GM19397 (cell line): ENCODE results near the gene SRRD.
"Not testable (repeated sequence)": the region's sequence is repeated elsewhere in the genome, so short reads cannot be mapped to it uniquely, and the experiment has no call there.

Experiments used
- ATAC-seq: cut with Tn5 transposase; IDR thresholded peaks from one replicate; pipeline ENCODE4 v1.9.1; 2021; ENCODE audit warnings: mild to moderate bottlenecking, moderate library complexity; ENCODE audit not compliant: unreplicated experiment

The SRRD gene

DNA sequence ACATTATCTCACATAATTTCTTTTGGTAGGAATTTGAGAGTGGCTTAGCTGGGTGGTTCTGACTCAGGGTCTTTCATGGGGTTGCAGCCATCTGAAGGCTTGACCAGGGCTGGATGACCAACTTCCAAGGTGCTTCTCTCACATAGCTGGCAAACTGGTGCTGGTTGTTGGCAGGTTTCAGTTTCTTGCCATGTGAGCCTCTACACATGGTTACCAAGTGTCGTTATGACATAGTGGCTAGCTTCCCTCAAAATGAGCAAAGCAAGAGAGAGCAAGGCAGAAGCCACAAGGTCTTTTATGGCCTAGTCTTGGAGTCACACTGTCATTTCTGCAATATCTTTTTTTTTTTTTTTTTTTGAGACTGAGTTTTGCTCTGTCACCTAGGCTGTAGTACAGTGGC lies 32.8 kb downstream of the SRRD start:
- ATAC-seq = no peak

DNA sequence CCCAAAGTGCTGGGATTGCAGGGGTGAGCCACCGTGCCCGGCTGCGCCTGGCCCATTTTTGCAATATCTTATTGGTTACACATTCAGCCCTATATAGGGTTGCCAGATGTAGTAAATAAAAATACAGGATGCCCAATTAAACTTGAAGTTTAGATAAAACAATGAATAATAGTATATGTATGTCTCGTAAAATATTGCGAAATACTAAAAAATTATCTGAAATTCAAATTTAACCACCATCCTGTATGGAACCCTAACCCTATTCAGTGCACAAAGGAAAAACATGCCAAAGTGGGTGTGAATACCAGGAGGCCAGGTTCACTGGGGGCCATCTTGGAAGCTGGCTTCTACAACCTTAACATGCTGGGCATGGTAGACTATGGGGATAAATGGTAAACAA lies 33.8 kb downstream of the SRRD start:
- no peak for ATAC-seq

DNA sequence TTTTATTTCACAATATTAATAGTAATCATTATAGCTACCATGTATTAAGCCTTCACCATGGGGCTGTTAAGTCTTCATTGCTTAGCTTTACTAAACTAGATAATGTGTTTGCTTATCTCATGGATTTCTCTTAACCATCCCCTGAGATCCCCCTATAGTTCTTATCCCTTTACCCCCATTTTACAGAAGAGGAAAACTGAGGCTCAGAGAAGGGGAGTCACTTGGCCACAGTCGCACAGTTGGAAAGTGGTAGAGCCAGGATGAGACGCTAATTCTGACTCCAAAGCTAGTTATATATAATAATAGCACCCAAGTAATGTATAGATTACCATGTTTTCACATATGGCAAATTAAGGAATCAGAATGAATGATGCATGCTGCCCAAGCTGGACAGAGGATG lies 38.3 kb downstream of the SRRD start:
- no peak for ATAC-seq

DNA sequence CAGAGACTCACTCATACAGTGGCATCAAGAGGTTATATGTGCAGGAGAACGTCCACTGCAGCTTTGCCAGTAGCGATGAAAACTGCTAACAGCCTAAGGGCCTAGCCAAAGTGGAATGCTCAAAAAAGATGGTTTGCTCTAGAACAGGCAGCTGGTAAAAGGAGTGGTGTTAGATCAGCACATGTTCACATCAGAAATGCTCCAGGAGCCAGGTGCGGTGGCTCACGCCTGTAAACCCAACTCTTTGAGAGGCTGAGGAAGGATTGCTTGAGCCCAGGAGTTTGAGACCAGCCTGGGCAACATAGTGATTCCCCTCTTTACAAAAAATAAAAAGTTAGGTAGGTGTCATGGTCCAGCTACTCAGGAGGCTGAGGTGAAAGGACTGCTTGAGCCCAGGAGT lies 38.9 kb downstream of the SRRD start:
- no peak for ATAC-seq

DNA sequence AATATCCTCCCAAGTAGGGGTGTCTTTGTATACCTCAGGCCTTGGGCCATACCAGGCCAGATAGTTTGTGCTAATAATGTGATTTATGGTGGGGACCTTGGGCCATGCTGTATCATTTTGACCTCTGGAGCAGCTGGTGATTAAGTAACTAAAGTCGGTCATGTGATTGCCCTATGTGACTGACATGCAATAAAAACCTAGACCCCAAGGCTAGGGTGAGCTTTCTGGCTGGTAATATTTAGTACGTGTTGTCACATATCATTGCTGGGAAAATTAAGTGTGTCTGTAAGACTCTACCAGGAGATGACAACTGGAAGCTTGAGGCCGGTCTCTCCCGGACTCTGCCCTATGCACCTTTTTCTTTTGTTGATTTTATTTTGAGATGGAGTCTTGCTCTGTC lies 41.2 kb downstream of the SRRD start:
- ATAC-seq = no peak

DNA sequence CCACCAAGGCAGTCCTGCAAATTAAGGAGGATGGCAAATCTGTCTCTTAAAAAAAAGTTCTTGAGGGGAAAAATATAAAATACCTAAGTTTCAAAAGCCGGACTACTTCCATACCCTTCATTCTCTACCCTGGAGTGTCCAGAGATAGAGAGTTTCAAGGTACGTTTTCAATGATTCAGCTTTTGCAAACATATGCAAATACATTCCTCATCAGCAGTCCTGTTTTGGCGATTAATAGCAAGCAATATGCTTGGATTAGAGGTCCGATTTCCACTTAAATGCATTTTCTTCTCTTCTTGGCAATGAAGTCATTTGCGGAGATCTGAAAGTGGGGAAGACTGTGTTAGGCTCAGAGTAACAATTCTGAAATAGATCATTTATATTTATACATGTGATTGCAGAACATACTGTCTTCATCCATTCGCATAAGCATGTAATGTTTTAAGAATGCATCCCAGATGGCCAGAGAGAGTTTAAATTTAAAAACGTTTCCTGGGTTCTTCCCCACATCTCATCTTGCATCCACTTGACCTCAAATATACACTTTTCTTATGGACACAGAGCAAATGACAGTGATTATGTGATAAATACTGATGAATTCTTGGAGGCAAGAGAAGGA lies 42.4 kb downstream of the SRRD start:
- no peak for ATAC-seq

DNA sequence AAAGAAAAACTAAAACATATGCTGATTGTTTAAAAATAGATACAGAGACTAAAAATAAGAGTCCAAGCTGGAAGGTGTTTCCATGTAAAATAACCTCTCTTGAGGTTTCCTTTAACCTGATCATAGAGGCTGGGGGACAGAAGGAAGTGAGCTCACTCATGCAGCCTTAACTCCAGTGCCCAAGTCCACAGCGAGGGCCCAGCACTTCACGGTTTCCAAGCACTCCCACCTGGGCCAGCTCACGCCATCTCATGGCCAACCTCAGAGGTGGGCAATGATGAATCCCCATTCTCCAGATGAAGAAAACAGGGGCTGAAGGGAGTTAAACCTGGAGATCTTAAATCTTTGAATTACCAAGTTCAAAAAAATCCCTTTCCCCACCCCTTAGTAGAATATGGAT lies 43.5 kb downstream of the SRRD start:
- no peak for ATAC-seq

DNA sequence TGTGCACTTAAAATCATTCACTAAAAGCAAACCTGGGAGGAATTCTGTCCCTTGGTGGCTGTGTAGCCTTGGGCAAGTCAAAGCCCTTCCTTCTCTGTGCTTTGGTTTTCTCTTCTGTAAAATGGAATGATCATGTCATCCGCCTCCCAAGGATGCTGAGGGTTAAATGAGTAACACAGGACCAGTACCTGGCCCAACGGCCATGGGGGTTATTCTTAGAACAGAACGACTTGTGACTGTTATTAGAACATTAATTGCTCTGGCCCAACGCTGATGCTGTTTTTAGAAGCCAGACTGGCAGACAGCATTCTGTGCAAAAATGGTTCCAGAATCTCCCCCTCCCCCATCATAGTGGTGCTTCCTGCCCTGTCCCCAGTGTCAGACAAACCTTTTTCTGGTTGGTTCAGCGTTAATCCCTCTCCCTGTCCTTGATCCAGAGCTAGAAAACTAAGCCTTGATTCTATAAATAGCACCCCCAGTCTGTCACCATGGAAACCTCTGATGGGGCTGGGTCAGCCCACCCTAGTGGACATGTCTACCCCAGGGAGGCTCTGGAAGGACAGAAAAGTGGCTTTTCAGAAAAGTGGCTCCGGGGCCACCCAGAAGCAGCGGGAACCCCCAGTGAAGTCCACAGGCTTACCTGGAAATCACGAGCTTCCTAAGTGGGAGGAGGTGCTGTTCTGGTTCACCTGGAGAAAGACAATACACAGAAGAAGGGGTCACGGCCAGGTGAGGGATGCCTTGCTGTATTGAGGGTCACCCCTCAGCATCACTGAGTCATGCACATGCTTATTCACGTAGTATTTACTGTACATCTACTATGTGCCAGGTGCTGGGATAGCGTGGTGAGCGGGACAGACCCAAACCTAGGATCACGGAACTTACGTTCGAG lies 44.1 kb downstream of the SRRD start:
- ATAC-seq = no peak

DNA sequence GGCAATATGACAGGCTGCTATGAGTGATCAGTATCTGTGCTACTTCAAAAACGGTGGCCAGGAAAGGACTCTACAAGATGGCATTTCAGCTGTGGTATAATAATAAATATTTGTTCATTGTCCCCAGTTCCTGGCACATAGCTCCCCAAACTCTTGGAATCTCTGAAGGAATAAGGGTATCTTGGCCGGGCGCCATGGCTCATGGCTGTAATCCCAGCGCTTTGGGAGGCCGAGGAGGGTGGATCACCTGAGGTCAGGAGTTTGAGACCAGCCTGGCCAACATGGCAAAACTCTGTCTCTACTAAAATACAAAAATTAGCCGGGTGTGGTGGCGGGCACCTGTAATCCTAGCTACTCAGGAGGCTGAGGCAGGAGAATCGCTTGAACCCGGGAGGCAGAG lies 44.8 kb downstream of the SRRD start:
- ATAC-seq = not testable (repeated sequence)

DNA sequence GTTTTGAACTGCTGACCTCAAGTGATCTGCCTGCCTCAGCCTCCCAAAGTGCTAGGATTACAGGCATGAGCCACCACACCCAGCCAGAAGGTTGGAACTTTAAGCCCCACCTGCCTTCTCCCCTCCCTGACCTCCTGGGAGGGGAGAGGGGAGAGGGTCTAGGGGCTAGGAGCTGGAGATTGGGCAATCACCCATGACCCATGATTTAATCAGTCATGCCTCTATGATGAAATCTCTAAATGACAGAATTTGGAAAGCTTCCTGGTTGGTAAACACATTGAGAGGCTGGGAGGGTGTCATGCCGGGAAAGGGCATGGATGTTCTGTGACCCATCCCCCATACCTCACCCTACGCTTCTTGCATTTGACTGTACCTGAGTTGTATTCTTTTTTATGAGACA lies 45.7 kb downstream of the SRRD start:
- no peak for ATAC-seq

DNA sequence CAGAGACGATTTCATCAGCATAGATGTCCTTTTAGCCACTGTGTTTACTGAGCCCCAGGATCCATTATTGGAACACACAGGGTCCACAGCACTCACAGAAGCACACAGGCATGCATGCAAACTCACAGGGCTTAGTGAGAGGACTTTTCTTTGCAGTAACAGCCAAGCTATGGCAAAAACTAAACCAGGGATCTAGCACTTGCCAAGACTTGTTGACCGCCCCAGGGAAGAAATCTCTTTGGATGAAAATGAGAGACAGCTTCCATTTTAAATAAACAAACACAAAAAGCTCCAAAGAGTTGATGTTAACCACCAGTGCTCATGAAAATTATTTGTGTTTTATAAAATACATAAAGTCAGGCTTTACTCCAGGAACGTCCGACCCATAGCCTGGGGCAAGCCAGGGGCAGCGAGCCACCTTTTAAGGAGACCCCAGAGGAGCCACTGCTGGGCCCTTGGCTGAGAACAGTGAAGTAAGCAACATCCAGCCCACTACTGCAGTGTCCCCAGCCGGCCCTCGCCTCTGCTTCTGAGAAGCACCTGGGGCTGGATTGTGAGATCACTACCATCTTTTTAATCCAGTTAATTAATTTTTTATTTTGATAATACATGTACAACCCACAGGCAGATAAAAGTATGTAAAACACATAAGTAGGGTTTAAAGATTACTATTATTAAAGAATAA lies 50.6 kb downstream of the SRRD start:
- no peak for ATAC-seq

DNA sequence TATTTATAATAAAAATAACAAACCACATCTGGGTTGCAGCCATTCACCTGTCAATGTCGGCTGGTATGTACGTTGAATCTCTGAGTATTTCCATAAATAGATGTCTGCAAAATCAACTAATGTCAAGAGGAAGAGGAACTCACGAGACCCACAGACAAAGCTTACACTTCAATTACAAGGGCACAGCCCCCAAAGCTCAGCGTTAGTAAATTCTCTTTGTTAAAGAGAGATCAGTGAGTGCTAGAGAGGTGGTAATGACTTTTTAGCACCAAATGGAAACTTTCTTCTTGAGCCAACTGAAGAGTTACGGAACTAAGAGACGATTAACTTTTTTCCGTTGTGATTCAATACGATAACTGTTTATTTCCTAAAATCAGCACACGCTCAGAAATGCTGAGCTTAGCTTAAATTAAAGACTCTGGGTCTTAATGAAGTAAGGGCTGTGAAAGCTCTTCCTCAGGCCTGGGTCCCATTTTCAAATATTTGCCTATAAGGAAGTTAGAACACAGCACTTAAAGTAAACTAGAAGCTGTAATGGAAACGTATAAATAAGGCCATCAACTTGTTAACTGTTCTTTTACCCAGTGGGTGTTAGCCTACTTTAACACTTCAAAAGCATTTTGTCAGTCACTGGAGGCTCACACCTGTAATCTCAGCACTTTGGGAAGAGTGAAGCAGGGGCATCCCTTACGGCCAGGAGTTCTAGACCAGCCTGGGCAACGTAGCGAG lies 51.4 kb downstream of the SRRD start:
- ATAC-seq = no peak

DNA sequence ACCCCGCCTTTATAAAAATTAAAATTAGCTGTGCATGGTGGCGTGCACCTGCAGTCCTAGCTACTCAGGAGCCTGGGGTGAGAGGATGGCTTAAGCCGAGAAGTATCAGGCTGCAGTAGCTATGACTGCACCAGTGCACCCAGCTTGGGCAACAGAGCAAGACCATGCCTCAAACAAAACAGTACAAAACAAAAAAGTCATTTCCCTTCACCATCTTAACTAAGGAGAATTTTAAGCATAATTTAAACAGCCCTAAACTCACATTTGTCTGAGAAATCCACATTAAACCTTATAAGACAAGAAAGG lies 51.9 kb downstream of the SRRD start:
- ATAC-seq = no peak

DNA sequence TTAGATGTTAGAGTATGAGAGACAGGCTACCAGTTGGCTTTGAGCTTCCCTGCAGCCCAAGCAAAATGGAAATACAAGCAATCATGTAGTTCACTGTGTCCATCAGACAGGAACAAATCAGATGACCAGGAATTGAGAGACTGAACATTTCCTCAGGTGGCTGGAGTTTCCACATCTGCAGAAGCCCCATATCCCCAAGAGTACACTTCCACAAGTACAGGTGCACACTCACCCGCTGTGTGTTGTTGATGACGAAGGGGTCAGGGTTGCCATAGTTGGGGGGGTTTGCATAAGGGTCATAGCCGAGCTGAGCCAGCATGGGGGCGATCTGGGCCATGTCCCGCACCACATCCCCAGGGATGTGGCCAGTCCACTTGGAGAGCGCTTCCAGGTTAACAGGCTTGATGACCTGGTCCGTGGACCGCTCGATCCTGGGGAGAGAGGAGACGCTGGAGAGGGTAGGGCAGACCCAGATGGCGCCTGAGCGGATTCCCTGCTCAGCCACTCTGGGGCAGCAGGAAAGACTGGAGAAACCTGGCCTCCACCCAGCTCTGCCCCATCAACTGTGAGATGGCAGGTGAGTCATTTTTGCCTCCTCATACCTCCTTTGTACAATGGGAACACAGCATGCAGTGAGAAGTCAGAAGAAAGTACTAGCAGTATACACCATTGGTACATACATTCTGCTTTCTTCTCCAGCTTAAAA lies 52.5 kb downstream of the SRRD start:
- ATAC-seq = no peak

DNA sequence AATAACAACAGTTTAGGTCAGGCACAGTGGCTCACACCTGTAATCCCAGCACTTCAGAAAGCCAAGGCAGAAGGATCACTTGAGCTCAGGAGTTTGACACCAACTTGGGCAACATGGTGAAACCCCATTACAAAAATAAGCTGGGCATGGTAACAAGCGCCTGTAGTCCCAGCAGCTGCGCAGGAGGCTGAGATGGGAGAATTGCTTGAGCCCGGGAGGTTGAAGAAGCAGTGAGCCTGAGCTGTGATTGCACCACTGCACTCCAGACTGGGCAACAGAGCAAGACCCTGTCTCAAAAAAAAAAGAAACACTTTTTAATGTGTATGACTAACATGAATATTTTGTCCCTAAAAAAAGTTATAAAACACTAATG lies 53.1 kb downstream of the SRRD start:
- no peak for ATAC-seq

DNA sequence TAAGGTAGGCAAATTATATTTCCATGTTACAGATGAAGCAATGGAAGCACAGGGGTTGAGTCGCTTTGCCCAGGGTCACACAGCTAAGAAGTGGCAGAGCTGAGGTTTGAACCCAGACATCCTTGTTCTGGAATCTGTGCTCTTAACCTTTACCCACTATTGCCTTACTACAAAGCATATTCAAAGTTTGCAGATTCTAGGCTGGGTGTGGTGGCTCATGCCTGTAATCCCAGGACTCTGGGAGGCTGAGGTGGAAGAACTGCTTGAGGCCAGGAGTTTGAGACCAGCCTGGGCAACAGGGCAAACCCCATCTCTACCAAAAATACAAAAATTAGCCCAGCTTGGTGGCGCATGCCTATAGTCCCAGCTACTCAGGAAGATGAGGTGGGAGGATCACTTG lies 56.4 kb downstream of the SRRD start:
- ATAC-seq = no peak

DNA sequence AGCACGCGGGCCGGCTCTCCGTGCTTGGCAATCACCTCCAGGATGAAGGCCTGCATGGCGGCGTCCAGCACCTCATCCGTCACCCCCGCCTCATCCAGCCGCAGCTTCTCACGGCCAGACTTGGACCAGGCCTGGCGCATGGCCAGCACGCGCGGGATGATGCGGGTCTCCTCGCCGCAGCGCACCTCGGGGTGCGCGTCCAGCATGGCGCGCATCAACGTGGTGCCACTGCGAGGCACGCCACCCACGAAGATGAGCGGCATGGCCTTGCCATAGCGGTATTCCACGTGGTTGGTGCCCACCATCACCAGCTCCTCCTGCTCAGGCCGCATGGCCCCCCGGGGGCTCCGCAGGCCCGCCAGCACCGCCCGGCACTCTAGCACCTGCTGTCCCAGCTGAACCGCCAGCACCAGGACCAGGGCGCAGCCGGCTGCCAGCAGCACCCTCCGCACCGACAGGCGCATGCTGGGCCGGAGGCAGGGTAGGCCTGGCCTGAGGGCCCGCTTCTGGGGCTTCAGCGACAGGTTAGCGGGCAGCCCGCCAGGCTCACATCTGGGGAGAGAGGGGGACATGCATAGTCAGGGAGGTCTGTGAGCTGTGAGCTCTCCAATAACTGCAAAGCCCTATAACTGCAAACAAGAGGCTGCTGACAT lies 57.6 kb downstream of the SRRD start:
- no peak for ATAC-seq

DNA sequence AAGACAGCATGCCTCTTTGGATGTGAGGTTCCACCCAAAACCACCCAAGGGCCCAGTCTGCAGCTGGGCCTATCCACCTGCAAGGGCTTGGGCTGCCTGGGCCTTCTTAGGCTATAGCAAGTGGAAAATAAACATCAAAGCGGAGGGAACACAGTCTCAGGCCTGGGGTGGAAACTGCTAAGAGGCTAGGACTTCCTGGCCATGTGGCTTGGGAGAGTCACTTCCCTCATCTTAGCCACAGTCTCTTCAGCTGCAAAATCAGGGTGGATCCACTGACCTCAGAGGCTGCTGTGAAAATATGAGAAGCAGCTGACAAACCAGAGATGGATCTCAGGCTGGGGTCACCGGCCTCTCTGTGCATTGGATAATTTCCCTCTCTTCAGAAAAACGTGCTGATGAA lies 59.2 kb downstream of the SRRD start:
- ATAC-seq = no peak
